ENCODE results near the gene RAI1. TPM values are rescaled to one million over a fixed set of nuclear protein-coding genes. Genes with fewer than 3 reads are reported as not detected.
A peak's percentile ranks its signal among the peaks of the same experiment; 100 is the strongest.

The RAI1 gene
- total RNA-seq, 1 donor from 2014 or later, result 39.1 TPM

DNA sequence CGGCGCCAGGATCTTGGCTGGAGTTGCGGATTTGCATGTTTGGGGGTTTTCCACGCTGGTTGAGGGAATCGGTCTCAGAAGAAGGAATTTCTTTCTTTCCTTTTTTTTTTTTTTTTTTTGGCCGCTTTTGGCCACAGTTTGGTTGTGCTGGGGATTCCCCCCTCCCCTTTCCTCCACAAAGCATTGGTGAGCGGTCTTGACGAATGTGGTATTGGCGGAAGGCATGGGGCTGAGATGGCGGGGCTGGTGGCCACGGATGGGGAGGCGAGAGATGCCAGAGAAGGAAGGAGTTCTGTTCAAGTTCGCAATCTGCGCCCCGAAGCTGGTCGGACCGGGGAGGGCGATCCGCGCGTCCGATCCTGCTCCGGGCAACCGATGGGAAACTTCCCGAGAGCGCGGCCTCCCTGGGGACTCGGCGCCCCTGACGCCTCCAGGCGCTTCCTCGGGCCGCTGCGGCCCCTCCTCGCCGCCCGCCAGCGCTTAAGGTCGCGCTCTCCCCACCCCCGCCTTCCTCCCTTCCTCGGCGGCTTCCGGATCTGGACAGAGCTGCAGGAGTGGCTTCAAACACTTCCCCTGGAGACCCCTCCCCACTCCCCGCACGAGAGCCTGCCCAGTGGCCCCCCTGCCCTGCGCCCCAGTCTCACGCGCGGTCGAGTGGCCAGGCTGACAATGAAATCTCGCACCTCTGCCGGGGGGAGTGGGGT, 43.2 kb downstream of the RAI1 start:
- DNase-seq (ENCODE audit: low read depth), result peak; percentile 55
- Mint-ChIP-seq H3K27ac (ENCODE audit: unreplicated experiment) (peak overlapping the region; percentile 93), H3K36me3 (ENCODE audit: low read depth, unreplicated experiment) (peaks cover 6% of the 10 kb centered on the region), H3K9me3 (ENCODE audit: unreplicated experiment) (no peaks in the 10 kb centered on the region), H3K4me1 (ENCODE audit: low read depth, unreplicated experiment) (peaks cover 38% of the 10 kb centered on the region), H3K4me3 (ENCODE audit: unreplicated experiment) (peak overlapping the region; percentile 91), H3K27me3 (ENCODE audit: low read depth, unreplicated experiment) (no peaks in the 10 kb centered on the region)
- Histone ChIP-seq H3K36me3 (ENCODE audit: insufficient read depth, low read length) (no peaks in the 10 kb centered on the region), H3K4me2 (ENCODE audit: low read length) (peak overlapping the region; percentile 98), H4K20me1 (ENCODE audit: insufficient read depth, low read length) (peaks cover 83% of the 10 kb centered on the region), H3K4me3 (ENCODE audit: insufficient read depth, low read depth, low read length) (peak overlapping the region; percentile 63), H3K79me2 (ENCODE audit: insufficient read depth, low read length) (peaks cover 80% of the 10 kb centered on the region), H2AFZ (ENCODE audit: low read depth, low read length) (peak overlapping the region; percentile 5), H3K9me3 (ENCODE audit: insufficient read depth, low read depth, low read length) (no peaks in the 10 kb centered on the region), H3K27ac (ENCODE audit: low read depth, low read length) (peak overlapping the region; percentile 31), H3K4me1 (ENCODE audit: insufficient read depth, low read length) (peaks cover 46% of the 10 kb centered on the region), H3K9ac (ENCODE audit: low read length) (peak overlapping the region; percentile 77), H3K27me3 (ENCODE audit: insufficient read depth, low read length) (no peaks in the 10 kb centered on the region)
- FAIRE-seq, result no peak
- no peak for TF ChIP-seq EZH2 (IDR thresholded peaks at IDR 0.05; ENCODE audit: insufficient read depth, low read length)
- TF ChIP-seq, protein P1, sequence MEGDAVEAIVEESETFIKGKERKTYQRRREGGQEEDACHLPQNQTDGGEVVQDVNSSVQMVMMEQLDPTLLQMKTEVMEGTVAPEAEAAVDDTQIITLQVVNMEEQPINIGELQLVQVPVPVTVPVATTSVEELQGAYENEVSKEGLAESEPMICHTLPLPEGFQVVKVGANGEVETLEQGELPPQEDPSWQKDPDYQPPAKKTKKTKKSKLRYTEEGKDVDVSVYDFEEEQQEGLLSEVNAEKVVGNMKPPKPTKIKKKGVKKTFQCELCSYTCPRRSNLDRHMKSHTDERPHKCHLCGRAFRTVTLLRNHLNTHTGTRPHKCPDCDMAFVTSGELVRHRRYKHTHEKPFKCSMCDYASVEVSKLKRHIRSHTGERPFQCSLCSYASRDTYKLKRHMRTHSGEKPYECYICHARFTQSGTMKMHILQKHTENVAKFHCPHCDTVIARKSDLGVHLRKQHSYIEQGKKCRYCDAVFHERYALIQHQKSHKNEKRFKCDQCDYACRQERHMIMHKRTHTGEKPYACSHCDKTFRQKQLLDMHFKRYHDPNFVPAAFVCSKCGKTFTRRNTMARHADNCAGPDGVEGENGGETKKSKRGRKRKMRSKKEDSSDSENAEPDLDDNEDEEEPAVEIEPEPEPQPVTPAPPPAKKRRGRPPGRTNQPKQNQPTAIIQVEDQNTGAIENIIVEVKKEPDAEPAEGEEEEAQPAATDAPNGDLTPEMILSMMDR (IDR thresholded peaks at IDR 0.05; ENCODE audit: insufficient read depth, low read depth, low read length), result no peak

DNA sequence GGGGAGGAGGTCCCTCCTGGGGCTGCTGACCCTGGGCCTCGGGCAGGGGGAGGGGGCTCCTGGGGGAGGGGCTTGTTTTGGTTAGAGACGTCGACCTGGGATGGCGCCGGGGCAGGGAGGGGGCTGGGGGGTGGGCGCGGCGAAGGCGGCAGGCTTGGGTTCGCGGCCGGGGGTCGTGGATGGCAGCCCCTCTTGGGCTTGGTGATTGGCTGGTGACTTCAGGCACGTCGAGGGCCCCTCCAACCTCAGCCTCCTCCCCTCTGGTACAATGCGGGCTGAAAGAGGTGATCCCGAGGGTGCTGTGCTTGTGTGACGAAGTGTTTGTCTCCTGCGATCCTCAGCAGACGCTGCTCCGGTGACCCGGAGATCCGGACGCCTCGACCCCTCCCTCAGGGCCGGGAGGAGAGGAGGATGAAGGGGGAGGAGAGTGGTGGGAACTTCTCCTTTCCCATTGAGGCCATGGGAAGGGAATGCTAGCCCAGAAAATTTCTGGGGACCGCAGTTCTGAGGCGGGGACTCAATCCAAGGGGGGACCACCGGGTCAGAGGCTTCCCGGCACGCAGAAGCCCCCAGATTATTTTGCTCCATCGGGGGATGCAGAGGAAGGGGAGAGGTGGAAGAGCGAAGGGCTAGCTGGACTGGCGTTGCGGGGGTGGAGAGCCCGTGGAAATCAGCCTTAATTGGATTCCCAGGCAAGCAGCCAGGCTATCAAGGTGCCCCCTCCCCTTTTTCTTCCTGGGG, 43.9 kb downstream of the RAI1 start:
- Histone ChIP-seq H3K9ac (ENCODE audit: low read length) (peak overlapping the region; percentile 77), H3K27ac (ENCODE audit: low read depth, low read length) (no peak overlapping the region), H3K4me3 (ENCODE audit: insufficient read depth, low read depth, low read length) (peak overlapping the region; percentile 31), H3K4me2 (ENCODE audit: low read length) (peak overlapping the region; percentile 98), H2AFZ (ENCODE audit: low read depth, low read length) (peak overlapping the region; percentile 7), H3K27me3 (ENCODE audit: insufficient read depth, low read length) (no peaks in the 10 kb centered on the region), H4K20me1 (ENCODE audit: insufficient read depth, low read length) (peaks cover 83% of the 10 kb centered on the region), H3K79me2 (ENCODE audit: insufficient read depth, low read length) (peaks cover 80% of the 10 kb centered on the region), H3K36me3 (ENCODE audit: insufficient read depth, low read length) (no peaks in the 10 kb centered on the region), H3K4me1 (ENCODE audit: insufficient read depth, low read length) (peaks cover 48% of the 10 kb centered on the region), H3K9me3 (ENCODE audit: insufficient read depth, low read depth, low read length) (no peaks in the 10 kb centered on the region)
- TF ChIP-seq, protein P1 (IDR thresholded peaks at IDR 0.05; ENCODE audit: insufficient read depth, low read depth, low read length), result no peak
- no peak for TF ChIP-seq EZH2 (IDR thresholded peaks at IDR 0.05; ENCODE audit: insufficient read depth, low read length)
- Mint-ChIP-seq H3K4me3 (ENCODE audit: unreplicated experiment) (peak overlapping the region; percentile 95), H3K27me3 (ENCODE audit: low read depth, unreplicated experiment) (no peaks in the 10 kb centered on the region), H3K36me3 (ENCODE audit: low read depth, unreplicated experiment) (peaks cover 7% of the 10 kb centered on the region), H3K4me1 (ENCODE audit: low read depth, unreplicated experiment) (peaks cover 38% of the 10 kb centered on the region), H3K9me3 (ENCODE audit: unreplicated experiment) (no peaks in the 10 kb centered on the region), H3K27ac (ENCODE audit: unreplicated experiment) (peak overlapping the region; percentile 96)
- DNase-seq (ENCODE audit: low read depth), result no peak
- no peak for FAIRE-seq
